ENCODE data around the gene C14orf119.

C14orf119 gene, protein sequence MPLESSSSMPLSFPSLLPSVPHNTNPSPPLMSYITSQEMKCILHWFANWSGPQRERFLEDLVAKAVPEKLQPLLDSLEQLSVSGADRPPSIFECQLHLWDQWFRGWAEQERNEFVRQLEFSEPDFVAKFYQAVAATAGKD

DNA sequence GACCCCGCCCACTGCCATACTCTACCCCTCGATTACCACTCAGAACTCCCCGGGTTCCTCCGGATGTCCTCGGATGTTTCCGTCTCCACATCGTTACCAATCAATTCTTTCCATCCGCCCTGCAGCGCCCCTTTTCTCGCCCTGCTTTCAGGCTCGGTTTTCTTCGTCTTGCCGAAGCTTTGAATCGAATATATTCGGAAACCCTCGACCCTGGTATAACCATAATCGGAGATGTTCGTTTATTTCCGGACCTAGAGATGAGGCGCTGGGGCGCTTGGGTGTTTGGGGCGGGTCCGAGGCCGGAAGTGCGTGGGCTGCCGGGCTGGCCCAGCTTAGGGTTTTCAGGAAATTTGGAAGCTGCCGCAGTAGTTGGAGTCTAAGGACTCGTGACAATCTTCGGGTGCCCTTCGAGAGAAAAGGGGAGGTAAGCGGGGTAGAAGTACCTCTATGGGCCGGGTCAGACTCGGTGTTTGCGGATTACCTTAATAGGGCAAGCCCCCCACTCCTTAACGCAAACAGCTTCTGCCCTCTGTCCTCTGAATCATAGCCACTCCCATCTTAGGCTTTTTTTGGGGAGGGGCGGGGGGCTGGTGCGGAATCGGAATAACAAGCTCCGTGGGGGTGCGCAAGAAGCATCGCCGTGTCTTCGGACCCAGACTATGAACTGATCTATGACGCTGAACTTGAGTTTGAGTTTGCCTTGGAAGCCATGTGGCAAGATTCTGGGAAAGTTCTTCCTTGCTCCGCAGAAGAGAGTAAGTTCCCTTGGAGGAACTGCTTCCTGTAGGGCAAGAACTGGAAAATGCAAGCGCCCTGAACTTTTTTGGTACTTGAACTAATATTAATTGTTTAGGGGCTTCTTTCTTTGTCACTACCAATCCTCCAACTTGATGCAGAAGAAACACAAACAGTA lies at the start of gene C14orf119:
Gene C14orf119, plus strand, starts transcription at position 310 of the 913 bp plus-strand sequence. CDS start 2,154 bp downstream, outside the sequence.
- DNase-seq = no peak

DNA sequence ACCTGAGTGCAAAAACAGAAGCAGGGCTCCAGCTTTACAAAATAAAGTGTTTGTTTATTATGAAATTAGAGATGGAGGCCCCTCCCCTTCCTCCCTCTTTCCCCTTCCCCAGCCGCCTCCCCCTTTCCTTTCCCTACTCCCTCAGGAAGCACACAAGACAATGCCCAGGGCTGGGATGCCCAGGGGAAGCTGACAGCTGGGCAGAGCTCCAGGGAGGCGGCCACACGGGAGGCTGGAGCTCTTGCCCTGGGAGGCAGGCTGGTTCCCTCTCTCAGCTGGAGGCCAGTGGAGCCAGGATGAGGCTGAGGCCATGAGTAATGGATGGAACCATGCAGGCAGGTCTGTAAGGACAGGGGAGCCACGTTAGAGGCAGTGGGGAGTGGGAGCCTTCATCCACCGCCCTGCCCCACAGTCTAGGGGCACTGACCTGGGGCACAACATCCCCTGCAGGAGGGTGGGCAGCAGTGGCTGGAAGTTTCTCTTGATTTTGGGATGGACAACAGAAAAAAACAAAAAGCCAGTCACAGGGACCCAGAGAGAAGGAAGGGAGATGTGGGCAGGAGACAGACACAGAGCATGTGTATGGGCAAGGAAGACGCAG lies 48.2 kb upstream of the C14orf119 start:
- no peak for DNase-seq

DNA sequence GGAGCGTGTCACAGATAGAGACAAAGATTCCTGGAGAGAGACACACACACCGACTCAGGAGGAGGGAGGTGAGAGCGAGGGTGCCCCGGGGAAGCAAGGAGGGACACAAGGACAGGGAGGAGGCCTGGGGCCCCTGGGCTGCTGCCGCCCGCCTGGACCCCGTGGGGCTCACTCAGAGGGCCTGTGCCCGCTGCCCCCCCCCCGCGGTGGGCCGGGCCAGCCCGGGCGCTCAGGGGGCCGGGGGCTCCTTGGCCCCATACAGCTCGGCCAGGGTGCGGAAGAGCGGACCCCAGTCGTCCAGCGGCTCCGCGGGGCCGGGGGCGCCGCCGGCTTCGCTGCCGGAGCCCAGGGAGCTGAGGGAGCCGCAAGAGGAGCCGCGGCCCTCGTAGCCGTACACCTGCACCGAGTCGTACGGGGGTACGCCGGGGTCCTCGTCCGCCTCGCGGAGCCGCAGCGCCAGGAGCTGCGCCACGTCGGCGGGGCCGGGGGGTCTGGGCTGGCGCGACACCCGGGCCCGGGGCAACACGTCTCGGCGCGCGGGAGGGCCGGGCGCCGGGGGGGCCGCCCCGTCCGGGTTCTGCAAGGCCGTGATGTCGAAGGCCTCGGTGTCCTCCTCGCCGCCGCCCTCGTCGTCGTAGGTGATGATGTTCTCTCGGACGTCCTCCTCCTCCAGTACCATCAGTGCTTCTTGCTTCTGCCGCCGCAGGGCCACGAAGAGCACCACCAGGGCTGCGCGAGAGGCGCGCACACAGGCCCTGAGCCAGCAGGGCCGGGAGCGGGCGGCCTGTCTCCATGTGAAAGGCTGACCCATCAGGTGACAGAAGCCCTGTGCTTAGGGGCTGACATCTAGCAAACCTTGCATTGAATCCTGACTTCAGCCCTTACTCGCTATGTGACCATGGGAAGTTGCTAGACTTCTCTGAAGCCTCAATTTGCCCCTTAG lies 47.3 kb upstream of the C14orf119 start:
- DNase-seq = no peak

DNA sequence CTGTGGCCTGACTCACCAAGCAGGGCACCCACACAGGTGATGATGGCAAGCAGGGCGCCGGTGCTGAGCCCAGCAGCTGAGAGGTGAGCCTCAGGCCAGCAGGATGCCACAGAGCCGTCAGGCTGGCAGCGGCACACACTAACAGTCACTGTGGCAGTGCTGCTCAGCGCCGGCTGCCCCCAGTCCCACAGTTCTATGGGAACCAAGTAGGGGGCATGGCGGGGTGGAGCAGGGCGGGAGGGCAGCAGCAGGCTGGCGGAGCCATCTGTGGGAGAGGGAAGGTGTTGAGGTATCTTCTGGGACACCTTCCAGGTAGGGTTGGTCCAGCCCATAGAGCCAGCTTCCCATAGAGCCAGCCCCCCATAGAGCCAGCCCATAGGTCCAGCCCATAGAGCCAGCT lies 46.3 kb upstream of the C14orf119 start:
- no peak for DNase-seq

DNA sequence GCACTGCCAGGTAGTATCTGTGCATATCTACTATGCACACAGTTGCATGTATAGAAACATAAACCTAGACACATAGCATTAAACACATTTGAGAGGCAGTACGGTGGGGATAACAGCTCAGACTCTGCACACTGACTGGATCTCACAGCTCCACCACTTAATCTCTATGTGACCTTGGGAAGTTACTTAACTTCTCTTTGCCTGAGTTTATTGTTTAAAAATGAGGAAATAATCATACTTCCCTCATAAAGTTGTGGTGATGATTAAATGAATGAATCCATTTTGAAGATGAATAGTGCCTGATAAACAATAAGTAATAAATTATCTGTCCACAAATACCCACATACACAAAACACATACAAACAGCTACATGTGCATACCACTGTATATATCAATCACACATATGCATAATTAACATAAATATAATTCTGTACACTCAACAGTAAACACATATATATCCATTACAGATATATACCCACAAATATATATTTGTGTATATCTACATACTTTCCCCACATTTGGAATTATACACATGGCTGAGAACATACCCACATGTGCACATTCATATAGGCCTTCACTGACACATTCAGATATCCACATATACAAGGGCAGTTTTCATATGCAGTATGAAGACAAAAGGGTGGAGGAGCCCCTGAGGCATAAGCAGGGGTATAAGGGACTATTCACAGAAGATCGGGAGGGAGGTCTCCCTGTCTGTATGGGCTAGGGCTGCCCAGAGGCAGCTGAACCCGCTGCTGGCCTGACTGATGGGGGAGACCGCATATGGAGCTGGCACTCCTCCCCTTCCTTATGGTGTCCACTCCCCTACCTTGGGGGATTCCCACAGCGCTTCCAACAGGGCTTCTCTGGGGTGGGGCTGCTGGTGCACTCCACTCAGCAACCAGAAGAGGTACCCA lies 43.9 kb upstream of the C14orf119 start:
- no peak for DNase-seq

DNA sequence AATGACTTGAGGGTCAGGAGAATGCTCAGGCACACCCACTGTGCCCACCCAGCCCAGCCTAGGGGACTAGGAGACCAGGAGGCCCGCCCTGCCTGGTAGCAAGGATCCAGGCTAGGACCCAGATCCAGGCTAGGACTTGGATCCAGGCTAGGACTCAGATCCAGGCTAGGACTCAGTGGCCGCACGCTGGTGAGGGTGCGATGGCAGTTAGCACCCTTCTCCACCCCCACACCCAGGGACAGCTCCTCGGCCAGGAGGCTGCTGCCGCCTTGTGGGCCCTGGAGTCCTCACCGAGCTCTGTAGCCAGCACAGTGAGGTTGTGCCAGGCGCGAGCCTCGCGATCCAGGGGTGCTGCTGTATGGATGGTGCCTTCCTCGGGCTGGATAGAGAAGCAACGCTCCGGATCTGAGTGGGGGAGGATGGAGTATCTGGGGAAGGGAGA lies 43.1 kb upstream of the C14orf119 start:
- DNase-seq = no peak

DNA sequence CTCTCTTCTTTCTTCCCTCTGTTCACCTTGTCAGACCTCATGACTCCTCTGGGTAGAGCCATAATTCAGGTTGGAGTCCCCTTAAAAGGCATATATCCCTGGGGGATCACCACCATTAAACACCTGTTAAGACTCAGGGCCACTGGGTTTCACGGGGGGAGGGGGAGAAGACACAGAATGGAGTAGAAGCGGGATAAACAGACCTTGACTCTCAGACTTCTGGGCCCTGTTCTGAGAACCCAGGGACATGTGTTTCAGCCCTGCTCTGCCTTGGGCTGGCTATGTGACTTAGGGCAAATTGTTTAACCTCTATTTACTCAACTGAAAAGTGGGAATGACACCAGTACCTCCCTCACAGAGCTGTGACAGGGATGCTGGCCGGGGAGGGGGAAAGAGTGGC lies 42.6 kb upstream of the C14orf119 start:
- no peak for DNase-seq

DNA sequence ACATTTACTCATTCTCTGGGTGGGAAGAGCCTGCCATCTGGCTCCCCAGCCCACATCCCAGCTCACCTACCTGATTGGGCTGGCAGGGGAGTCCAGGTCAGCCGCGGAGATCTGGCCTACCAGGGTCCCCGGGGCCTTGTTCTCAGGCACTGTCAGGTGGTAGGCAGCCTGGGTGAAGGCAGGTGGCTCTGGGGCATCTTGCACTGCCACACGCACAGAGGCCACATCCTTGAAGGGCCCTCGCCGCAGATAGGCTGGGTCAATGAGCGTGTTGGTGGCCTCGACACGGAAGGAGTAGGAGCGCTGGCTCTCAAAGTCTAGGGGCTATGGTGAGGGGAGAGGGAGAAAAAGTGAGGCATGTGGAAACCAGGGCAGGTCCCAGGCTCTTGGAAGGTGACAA lies 41.9 kb upstream of the C14orf119 start:
- DNase-seq = no peak

DNA sequence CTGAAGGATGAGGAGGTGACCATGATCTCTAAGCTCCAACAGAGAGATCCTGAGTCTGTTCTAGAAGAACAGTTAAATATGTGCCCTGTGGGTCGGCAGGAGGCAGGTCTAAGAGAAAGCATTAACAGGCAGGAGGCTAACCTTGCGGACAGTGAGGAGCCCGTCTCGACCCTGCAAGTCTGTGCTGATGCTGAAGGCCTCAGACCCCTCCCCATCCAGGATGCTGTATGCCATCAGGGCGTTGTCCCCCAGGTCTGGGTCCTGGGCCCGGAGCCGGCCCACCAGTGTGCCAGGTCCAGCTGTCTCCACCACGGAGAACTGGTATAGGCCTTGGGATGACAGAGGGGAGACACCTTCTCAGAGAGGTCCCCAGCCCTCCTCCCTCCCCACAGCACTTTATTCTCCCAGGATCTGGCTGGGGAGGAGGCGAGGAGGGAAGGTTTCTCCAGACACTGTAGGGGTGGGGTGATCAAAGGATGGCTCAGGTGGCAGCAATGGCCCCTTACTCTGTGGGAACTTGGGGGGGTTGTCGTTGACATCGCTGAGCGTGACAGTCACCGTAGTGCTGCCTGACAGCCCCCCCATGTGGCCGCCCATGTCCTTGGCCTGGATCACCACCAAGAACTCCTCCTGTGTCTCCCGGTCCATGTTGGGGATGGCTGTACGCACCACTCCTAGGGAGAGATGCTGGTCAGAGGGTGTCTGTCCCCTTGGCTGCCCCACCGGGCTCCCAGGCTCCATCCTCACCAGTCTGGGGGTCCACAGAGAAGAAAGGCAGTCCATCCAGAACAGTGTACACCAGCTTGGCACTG lies 41.1 kb upstream of the C14orf119 start:
- DNase-seq = no peak

DNA sequence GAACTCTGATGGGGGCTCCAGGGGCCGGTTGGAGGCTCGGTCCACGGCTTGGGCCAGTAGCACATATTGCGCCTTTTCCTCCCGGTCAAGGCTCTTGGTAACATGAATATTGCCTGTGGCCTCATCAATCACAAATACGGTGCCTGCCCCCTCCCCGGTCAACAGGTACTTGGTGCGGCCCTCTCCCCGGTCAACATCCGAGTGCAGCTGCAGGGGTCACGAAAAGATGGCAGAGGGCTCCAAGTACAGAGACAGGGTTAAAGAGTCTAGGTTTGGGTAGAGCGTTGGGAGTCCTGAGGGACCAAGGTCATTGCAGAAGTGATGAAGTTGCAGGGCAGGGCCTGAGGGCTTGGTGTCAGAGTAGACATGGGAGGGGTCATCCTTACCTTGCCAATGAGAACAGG lies 40.2 kb upstream of the C14orf119 start:
- DNase-seq = no peak

DNA sequence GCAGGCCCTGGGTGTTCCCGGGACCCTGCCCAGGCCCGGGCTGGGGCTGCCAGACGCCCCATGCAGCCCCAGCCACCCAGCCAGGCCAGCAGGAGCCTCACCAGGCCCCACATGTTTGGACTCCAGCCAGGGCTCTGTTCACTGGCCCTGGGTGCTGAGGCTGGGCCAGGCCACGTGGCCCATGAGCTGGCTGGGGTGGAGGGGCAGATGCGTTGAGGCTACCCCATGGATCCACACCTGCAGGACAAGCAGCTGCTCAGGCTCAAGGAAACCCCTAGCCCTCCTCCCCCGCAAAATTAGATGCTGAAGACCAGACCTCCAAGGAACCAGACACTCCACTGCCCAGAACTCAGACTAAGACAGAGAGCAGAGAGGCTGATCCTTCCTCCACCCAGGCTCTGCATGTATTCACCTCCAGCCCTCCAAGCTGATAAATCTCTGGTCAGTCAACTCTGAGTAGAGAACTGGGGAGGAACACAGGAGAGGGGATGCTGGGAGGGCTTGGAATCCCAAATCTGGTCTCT lies 39.6 kb upstream of the C14orf119 start:
- no peak for DNase-seq

DNA sequence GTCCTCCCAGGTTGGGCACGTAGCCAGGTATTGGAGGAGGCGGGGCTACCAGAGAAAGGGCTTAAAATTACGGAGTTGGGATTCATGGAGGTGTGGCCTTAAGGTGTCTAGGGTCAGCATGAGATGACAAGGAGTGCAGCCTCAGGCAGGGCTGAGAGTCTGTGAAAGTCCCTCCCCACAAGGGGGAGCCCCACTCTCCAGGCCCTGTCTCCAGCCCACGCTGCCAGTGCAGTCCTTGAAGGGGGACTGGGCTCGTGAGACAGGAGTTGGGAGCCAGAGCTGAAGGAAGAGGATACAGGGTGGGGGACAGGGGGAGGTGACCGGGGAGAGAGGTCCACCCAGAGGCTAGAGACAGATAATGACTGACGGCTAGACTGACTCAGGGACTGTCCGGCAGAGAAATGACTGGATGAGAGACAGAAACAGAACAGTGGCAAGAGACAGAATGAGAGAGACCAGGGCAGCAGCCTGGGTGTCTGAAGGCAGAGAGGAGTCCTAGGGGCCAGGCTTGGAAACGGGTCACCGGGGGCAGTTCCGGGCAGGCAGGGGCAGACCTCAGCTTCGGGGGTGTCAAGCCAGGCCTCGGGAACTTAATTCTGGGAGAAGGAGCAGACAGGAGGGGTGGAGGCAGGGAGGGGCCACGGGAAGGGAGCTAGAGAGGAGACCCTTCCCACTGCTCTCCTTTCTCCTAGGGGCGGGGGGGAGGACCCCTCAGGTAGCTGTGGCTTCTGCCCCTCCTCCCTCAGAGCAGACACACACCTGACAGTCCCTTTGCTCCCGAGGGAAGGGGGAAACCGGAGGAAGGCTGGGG lies 39.0 kb upstream of the C14orf119 start:
- no peak for DNase-seq

DNA sequence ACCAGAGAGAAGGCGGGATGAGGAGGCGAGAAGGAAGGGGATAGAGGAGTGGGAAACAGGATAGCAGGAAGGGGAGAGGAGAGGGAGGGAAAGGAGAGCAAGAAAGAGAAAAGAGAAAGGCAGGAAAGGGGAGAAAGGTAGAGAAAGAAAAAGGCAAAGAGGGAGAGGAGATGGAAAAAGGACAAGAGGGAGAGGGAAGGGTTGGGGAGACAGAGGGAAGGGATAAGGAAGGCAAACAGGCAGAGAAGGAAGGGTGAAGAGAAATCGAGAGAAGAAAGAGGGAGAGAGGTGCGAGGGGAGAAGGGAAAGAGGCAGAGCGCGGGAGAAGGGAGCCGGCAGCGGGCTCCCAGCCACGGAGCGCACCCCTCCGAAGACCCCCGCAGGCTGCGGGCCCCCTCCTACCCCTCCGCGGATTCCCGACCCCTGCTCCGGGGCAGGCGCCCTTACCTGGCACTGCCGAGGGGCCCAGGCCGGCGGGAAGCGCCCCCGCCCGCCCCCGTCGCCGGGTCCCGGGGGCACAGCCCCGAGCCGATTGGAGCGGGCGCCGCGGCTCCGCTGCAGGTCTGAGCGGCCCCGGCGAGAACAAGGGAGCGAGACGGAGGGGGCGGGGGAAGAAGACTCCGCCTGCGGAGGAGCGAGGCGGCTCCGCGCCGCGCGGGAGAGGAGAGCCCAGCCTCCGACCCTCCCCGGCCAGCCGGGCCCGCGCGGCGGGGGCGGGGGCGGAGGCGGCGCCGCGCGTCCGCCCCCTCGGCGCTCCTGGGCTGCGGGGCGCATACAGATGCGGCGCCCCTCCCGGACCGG lies 38.1 kb upstream of the C14orf119 start, which contains the start of gene CDH24:
Gene CDH24, minus strand, starts transcription at position 565 of the 801 bp plus-strand sequence. CDS start 1,787 bp downstream, outside the sequence.
- DNase-seq = no peak

DNA sequence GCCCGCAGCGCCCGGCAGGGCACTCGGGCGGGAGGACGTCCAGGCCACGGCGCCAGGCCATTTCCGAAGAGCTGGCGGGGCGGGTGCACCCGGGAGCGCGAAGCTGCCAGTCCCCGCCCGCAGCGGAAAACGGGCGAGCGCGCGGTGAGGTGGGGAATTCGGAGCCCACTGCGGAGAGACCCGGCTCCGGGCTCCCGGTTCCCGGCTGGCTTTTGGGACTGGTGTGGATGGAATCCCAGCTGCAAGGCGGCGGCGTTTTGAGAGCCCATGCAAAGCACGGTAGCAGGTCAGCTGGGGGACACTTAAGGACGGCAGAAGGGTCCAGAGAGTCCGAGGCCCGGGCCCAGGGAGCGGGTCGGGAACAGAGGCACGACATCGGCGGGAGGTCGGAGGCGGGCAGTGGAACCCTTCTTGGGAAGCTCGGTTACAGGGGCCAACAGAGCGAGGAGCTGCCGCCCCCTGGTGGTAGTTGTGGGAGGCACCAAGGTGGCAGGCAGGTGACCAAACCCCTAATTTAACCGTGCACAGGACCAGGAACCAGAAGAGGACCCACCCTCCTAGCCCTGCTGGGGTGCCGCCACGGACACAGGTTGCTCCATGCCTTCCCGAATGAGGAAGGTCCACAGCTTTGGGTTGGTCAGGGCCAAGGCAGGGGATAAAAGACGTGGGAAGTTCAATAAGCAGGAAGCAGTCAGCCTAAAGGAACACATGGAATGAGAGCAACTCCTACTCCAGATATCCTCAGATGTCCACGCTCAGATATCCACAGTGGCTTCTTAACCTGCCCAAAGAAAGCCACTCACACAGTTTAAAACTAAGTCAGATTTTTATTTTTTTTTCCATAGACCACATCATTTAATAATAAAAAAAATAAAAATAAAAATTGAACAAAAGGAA lies 37.3 kb upstream of the C14orf119 start:
- DNase-seq = no peak

DNA sequence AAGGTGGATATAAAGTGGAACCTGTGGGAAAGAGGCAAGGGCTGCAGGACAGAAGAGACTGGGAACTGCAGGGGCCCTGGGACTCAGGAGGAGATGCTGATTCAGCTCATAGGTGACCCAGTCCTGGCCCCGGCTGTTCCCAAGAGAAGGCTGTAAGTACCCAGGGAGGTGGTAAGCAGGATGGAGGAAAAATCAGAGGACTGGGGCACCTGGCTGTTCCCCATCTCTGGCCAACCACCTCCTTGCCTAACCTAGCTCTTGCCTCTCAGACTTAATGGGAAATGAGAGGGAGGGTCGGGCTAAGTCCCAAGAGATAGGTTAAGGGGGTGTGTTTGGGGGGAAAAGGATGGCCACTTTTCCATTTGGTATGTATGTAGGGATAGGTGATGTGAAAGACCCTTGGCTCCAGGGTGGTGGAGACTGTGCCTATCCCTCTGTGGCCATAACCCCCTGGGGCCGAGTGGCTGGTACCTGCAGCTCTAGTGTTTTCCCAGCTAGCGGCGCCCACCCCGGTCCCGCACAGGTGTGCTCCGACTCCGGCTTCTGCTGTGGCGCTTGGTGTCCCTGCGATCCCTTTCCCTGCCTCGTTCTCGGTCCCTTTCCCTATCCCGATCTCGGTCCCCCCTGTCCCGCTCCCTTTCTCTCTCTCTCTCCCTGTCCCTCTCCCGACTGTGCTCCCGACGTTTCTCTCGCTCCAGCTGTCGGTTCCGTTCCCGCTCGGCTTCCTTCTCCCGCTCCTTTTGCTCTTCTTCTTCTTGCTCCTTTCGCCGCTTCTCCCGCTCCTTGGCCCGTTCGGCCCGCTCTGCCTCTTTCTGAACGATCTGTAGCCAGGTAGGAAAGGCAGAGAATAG lies 36.4 kb upstream of the C14orf119 start:
- DNase-seq = no peak

DNA sequence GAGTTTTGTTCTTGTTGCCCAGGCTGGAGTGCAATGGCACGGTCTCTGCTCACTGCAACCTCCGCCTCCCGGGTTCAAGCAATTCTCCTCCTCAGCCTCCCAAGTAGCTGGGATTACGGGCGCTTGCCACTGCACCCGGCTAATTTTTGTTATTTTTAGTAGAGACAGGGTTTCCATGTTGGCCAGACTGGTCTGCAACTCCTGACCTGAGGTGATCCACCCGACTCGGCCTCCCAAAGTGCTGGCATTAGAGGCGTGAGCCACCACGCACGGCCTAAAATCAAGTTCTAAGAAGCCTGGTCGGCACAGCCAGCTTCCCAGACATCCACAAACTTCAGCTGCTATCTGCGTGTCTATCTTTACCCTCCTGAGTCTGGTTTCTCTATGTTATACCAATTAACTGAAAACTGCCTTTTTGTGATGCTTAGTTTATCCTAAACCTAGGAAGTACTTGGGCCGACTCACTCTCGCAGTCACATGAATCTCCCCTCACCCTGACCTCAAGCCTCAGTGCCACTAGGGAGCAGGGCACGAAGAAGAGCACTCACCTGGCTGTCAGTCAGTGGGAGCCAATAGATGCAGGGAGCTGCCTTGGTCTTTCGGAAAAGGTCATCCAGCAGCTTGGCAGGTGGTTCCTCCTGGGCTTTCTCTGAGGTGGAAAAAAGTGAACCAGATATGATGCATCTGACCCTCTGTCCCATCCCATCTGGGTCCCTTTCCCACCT lies 34.6 kb upstream of the C14orf119 start:
- DNase-seq = no peak
